GM21737 (cell line): ENCODE results near the gene FBP2.
"Not testable (repeated sequence)": the region's sequence is repeated elsewhere in the genome, so short reads cannot be mapped to it uniquely, and the experiment has no call there.

Experiments used
- ATAC-seq: cut with Tn5 transposase; IDR thresholded peaks from one replicate; pipeline ENCODE4 v1.9.1; 2021; ENCODE audit warnings: mild to moderate bottlenecking, moderate library complexity; ENCODE audit not compliant: unreplicated experiment

Gene FBP2

GRCh38 chr9:94607423-94607691 lies 13.7 kb upstream of the FBP2 start:
- no peak for ATAC-seq

GRCh38 chr9:94606646-94607422 lies 13.2 kb upstream of the FBP2 start:
- no peak for ATAC-seq

- ATAC-seq, result no peak
These were observed 9.9 kb upstream of the FBP2 start for GRCh38 chr9:94603259-94604160.

GRCh38 chr9:94602666-94603065 lies 9.0 kb upstream of the FBP2 start:
- ATAC-seq, result no peak

GRCh38 chr9:94600715-94601114 lies 7.1 kb upstream of the FBP2 start:
- ATAC-seq, result no peak

- no peak for ATAC-seq
These were observed 6.6 kb upstream of the FBP2 start for GRCh38 chr9:94600258-94600657.

- ATAC-seq, result no peak
These were observed 5.5 kb upstream of the FBP2 start for GRCh38 chr9:94599102-94599501.

GRCh38 chr9:94592683-94593082 lies 941 bp downstream of the FBP2 start:
- ATAC-seq, result not testable (repeated sequence)

GRCh38 chr9:94591876-94592275 lies 1.7 kb downstream of the FBP2 start:
- no peak for ATAC-seq

GRCh38 chr9:94591046-94591545 lies 2.5 kb downstream of the FBP2 start:
- ATAC-seq, result not testable (repeated sequence)

- ATAC-seq, result no peak
These were observed 4.9 kb downstream of the FBP2 start for GRCh38 chr9:94588681-94589080.

- ATAC-seq, result no peak
These were observed 6.8 kb downstream of the FBP2 start for GRCh38 chr9:94586814-94587213.

- ATAC-seq, result no peak
These were observed 7.3 kb downstream of the FBP2 start for GRCh38 chr9:94586316-94586715.

GRCh38 chr9:94584555-94584954 lies 9.1 kb downstream of the FBP2 start:
- no peak for ATAC-seq

- ATAC-seq, result no peak
These were observed 11.9 kb downstream of the FBP2 start for GRCh38 chr9:94581728-94582127.

GRCh38 chr9:94577571-94577970 lies 16.1 kb downstream of the FBP2 start:
- ATAC-seq, result no peak

- no peak for ATAC-seq
These were observed 16.6 kb downstream of the FBP2 start for GRCh38 chr9:94577036-94577435.

GRCh38 chr9:94576131-94576530 lies 17.5 kb downstream of the FBP2 start:
- no peak for ATAC-seq

- no peak for ATAC-seq
These were observed 24.5 kb downstream of the FBP2 start for GRCh38 chr9:94568972-94569712.

GRCh38 chr9:94568250-94568889 lies 25.3 kb downstream of the FBP2 start:
- ATAC-seq, result no peak

- ATAC-seq, result no peak
These were observed 26.4 kb downstream of the FBP2 start for GRCh38 chr9:94567271-94567670.
